ENCODE results near the gene KMT2E.

The KMT2E gene

GRCh38 chr7:105130580-105130979, 116.6 kb downstream of the KMT2E start:
- DNase-seq (ENCODE audit: low spot score), result no peak

GRCh38 chr7:105131033-105131656, 117.1 kb downstream of the KMT2E start:
- no peak for DNase-seq (ENCODE audit: low spot score)

- DNase-seq (ENCODE audit: low spot score), result no peak
These were observed 117.9 kb downstream of the KMT2E start for GRCh38 chr7:105131890-105132289.

- no peak for DNase-seq (ENCODE audit: low spot score)
These were observed 118.3 kb downstream of the KMT2E start for GRCh38 chr7:105132335-105132734.

- DNase-seq (ENCODE audit: low spot score), result no peak
These were observed 118.8 kb downstream of the KMT2E start for GRCh38 chr7:105132835-105133234.

GRCh38 chr7:105133358-105133757, 119.4 kb downstream of the KMT2E start:
- DNase-seq (ENCODE audit: low spot score), result no peak

- no peak for DNase-seq (ENCODE audit: low spot score)
These were observed 120.1 kb downstream of the KMT2E start for GRCh38 chr7:105133986-105134655.

GRCh38 chr7:105136221-105136620, 122.2 kb downstream of the KMT2E start:
- DNase-seq (ENCODE audit: low spot score), result no peak

GRCh38 chr7:105137898-105138297, 123.9 kb downstream of the KMT2E start:
- DNase-seq (ENCODE audit: low spot score), result no peak

- DNase-seq (ENCODE audit: low spot score), result no peak
These were observed 125.4 kb downstream of the KMT2E start for GRCh38 chr7:105139381-105139780.

- DNase-seq (ENCODE audit: low spot score), result no peak
These were observed 127.1 kb downstream of the KMT2E start for GRCh38 chr7:105141068-105141467.

GRCh38 chr7:105149827-105150226, 135.8 kb downstream of the KMT2E start:
- no peak for DNase-seq (ENCODE audit: low spot score)

- no peak for DNase-seq (ENCODE audit: low spot score)
These were observed 137.1 kb downstream of the KMT2E start for GRCh38 chr7:105151152-105151551.

- DNase-seq (ENCODE audit: low spot score), result no peak
These were observed 139.5 kb downstream of the KMT2E start for GRCh38 chr7:105153531-105153930.

- DNase-seq (ENCODE audit: low spot score), result no peak
These were observed 140.1 kb downstream of the KMT2E start for GRCh38 chr7:105154084-105154483.

- DNase-seq (ENCODE audit: low spot score), result no peak
These were observed 142.7 kb downstream of the KMT2E start for GRCh38 chr7:105156731-105157130.

- no peak for DNase-seq (ENCODE audit: low spot score)
These were observed 143.3 kb downstream of the KMT2E start for GRCh38 chr7:105157278-105157677.

- DNase-seq (ENCODE audit: low spot score), result no peak
These were observed 147.4 kb downstream of the KMT2E start for GRCh38 chr7:105161366-105161765.

Data from hematopoietic multipotent progenitor cell treated with erythropoietin and hydrocortisone succinate and interleukin-3 and kit ligand, for 15 days (in vitro differentiated cells).